Measurements from ENCODE around the gene HELQ. TPM values are rescaled to one million over a fixed set of nuclear protein-coding genes. Genes with fewer than 3 reads are reported as not detected.

HELQ gene
- total and polyA plus RNA-seq, 2 of the 13 experiments (the other 11 are each of a cell fraction or from before 2014, with no cell fraction given): 6.6 to 10.8 TPM

GRCh38 chr4:83389037-83389720, 66.4 kb downstream of the HELQ start (continued):
- TF ChIP-seq ZBED4 (CRISPR knock-in tag; IDR thresholded peaks at IDR 0.05; ENCODE audit: borderline replicate concordance): no peak
- TF ChIP-seq CEBPB (IDR thresholded peaks at IDR 0.05; ENCODE audit: borderline replicate concordance, low read depth, low read length): no peak
- no peak for TF ChIP-seq JDP2 (CRISPR knock-in tag; IDR thresholded peaks at IDR 0.05; ENCODE audit: borderline replicate concordance)
- no peak for TF ChIP-seq DR1 (CRISPR knock-in tag; IDR thresholded peaks at IDR 0.05)

GRCh38 chr4:83388313-83388676, 67.3 kb downstream of the HELQ start:
- no peak overlapping the region for H2AFZ ChIP-seq (ENCODE audit: low read length)
- no peaks in the 10 kb centered on the region for H3K36me3 ChIP-seq (replicated peaks in 1 of 2; ENCODE audit: control insufficient read depth in 1 of 2, insufficient read depth in 2 of 2, low read length in 2 of 2)
- CTCF ChIA-PET (ENCODE audit: low intra/inter-chr PET ratio, low total read pairs): no interaction called here
- no peak overlapping the region for H3K27ac ChIP-seq (ENCODE audit: extremely low read length, insufficient read depth, low read length)
- no peaks in the 10 kb centered on the region for H3K79me2 ChIP-seq (ENCODE audit: insufficient read depth, low read length)
- no peak overlapping the region for H3K4me3 ChIP-seq (replicated peaks in 1 of 3; ENCODE audit: insufficient read depth in 1 of 3, low read depth in 2 of 3, low read length in 3 of 3)
- no peaks in the 10 kb centered on the region for H3K9me3 ChIP-seq (ENCODE audit: low read length)
- no peak for FAIRE-seq
- WGBS (ENCODE audit: low lambda C conversion rate): 68% methylated on average over 4 of the region's 4 CpGs
- no peaks in the 10 kb centered on the region for H4K20me1 ChIP-seq (ENCODE audit: insufficient read depth, low read length)
- in situ Hi-C loops (cut with HindIII; ENCODE audit: extremely low pct_ligation_motif_present, low pct_unique_long_range_greater_than_20kb): no loop called here
- intact Hi-C loops (cut with micrococcal nuclease; ENCODE audit: unreplicated experiment): no loop called here
- H3K4me1 ChIP-seq (ENCODE audit: insufficient read depth, low read length): peaks cover 26% of the 10 kb centered on the region
- no TSS peak for BruUV-seq (replicated peaks)
- H3K4me2 ChIP-seq (ENCODE audit: low read depth, low read length): no peak overlapping the region
- H3K27me3 ChIP-seq (ENCODE audit: control insufficient read depth in 1 of 2, insufficient read depth in 2 of 2, low read length in 2 of 2): no peaks in the 10 kb centered on the region
- DNase-seq (ENCODE audit: low spot score): no peak
- no peak for ATAC-seq
- POLR2A ChIA-PET: no interaction called here
- H3K9ac ChIP-seq (ENCODE audit: insufficient read depth, low read depth, low read length): no peak overlapping the region
- TF ChIP-seq, protein P1, sequence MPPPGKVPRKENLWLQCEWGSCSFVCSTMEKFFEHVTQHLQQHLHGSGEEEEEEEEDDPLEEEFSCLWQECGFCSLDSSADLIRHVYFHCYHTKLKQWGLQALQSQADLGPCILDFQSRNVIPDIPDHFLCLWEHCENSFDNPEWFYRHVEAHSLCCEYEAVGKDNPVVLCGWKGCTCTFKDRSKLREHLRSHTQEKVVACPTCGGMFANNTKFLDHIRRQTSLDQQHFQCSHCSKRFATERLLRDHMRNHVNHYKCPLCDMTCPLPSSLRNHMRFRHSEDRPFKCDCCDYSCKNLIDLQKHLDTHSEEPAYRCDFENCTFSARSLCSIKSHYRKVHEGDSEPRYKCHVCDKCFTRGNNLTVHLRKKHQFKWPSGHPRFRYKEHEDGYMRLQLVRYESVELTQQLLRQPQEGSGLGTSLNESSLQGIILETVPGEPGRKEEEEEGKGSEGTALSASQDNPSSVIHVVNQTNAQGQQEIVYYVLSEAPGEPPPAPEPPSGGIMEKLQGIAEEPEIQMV (CRISPR knock-in tag; IDR thresholded peaks at IDR 0.05; ENCODE audit: low read depth): no peak
- no peak for TF ChIP-seq WIZ (CRISPR knock-in tag; IDR thresholded peaks at IDR 0.05)
- TF ChIP-seq ESRRA (CRISPR knock-in tag; IDR thresholded peaks at IDR 0.05; ENCODE audit: low read depth): no peak
- TF ChIP-seq SMARCE1 (IDR thresholded peaks at IDR 0.05; ENCODE audit: borderline replicate concordance): no peak
- no peak for TF ChIP-seq ZNF879 (CRISPR knock-in tag; IDR thresholded peaks at IDR 0.05)
- no peak for TF ChIP-seq PAX8 (CRISPR knock-in tag; IDR thresholded peaks at IDR 0.05; ENCODE audit: borderline replicate concordance)
- no peak for TF ChIP-seq BORCS8-MEF2B (CRISPR knock-in tag; IDR thresholded peaks at IDR 0.05)
- TF ChIP-seq SP4 (CRISPR knock-in tag; IDR thresholded peaks at IDR 0.05): no peak
- no peak for TF ChIP-seq ZNF205 (CRISPR knock-in tag; IDR thresholded peaks at IDR 0.05)
- TF ChIP-seq, protein P2, sequence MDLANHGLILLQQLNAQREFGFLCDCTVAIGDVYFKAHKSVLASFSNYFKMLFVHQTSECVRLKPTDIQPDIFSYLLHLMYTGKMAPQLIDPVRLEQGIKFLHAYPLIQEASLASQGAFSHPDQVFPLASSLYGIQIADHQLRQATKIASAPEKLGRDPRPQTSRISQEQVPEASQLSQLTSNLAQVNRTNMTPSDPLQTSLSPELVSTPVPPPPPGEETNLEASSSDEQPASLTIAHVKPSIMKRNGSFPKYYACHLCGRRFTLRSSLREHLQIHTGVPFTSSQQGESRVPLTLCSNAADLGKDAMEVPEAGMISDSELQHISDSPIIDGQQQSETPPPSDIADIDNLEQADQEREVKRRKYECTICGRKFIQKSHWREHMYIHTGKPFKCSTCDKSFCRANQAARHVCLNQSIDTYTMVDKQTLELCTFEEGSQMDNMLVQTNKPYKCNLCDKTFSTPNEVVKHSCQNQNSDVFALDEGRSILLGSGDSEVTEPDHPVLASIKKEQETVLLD (CRISPR knock-in tag; IDR thresholded peaks at IDR 0.05; ENCODE audit: low read depth): no peak
- TF ChIP-seq MEIS1 (CRISPR knock-in tag; IDR thresholded peaks at IDR 0.05; ENCODE audit: borderline replicate concordance): no peak
- no peak for TF ChIP-seq NR2F2 (IDR thresholded peaks at IDR 0.05; ENCODE audit: borderline replicate concordance, low read depth)
- TF ChIP-seq THAP7 (CRISPR knock-in tag; IDR thresholded peaks at IDR 0.05): no peak
